Superior temporal gyrus (tissue), 1 donor: Measurements from ENCODE around the gene SIRPG.
A peak's percentile ranks its signal among the peaks of the same experiment; 100 is the strongest.
"Not testable (repeated sequence)": the region's sequence is repeated elsewhere in the genome, so short reads cannot be mapped to it uniquely, and the experiment has no call there.

Experiments
- DNase-seq: peaks from one replicate; pipeline ENCODE4 v3.0.0-alpha.2; 2016; ENCODE audit errors: extremely low spot score

SIRPG gene

GRCh38 chr20:1671891-1672669 is 14.5 kb upstream of the SIRPG start:
- peak; percentile 75 for DNase-seq

GRCh38 chr20:1669304-1669703 is 11.7 kb upstream of the SIRPG start:
- DNase-seq, result no peak

- no peak for DNase-seq
These were observed 10.0 kb upstream of the SIRPG start for GRCh38 chr20:1667502-1668085.

- no peak for DNase-seq
These were observed 9.2 kb upstream of the SIRPG start for GRCh38 chr20:1666802-1667201.

- DNase-seq, result no peak
These were observed 7.8 kb upstream of the SIRPG start for GRCh38 chr20:1665345-1665744.

GRCh38 chr20:1664911-1665310 is 7.3 kb upstream of the SIRPG start:
- DNase-seq, result no peak

GRCh38 chr20:1663917-1664316 is 6.3 kb upstream of the SIRPG start:
- no peak for DNase-seq

- no peak for DNase-seq
These were observed 4.1 kb upstream of the SIRPG start for GRCh38 chr20:1661542-1662299.

- no peak for DNase-seq
These were observed 2.7 kb upstream of the SIRPG start for GRCh38 chr20:1660246-1660645.

- no peak for DNase-seq
These were observed 735 bp downstream of the SIRPG start for GRCh38 chr20:1656844-1657243.

GRCh38 chr20:1654996-1655395 is 2.6 kb downstream of the SIRPG start:
- no peak for DNase-seq

- no peak for DNase-seq
These were observed 4.6 kb downstream of the SIRPG start for GRCh38 chr20:1652960-1653359.

GRCh38 chr20:1652104-1652503 is 5.5 kb downstream of the SIRPG start:
- DNase-seq, result no peak

- DNase-seq, result no peak
These were observed 6.1 kb downstream of the SIRPG start for GRCh38 chr20:1651268-1652058.

GRCh38 chr20:1648101-1648500 is 9.5 kb downstream of the SIRPG start:
- no peak for DNase-seq

- DNase-seq, result no peak
These were observed 10.6 kb downstream of the SIRPG start for GRCh38 chr20:1646975-1647431.

- DNase-seq, result no peak
These were observed 13.2 kb downstream of the SIRPG start for GRCh38 chr20:1644101-1644962.

- not testable (repeated sequence) for DNase-seq
These were observed 18.9 kb downstream of the SIRPG start for GRCh38 chr20:1638643-1639042.

- no peak for DNase-seq
These were observed 19.8 kb downstream of the SIRPG start for GRCh38 chr20:1637755-1638154.

GRCh38 chr20:1637226-1637625 is 20.4 kb downstream of the SIRPG start:
- DNase-seq, result no peak

GRCh38 chr20:1636621-1637020 is 21.0 kb downstream of the SIRPG start:
- no peak for DNase-seq
